HCT116 (cell line): ENCODE data around the gene SUSD2.

Source experiments
- EGR1 ChIP-seq: IDR thresholded peaks from 2 replicates; pipeline ENCODE4 v1.6.1; 2012; ENCODE audit warnings: low read depth
- EZH2 ChIP-seq: fragments of 200-600 bp; sonication (generic); IDR thresholded peaks from 2 replicates; pipeline ENCODE4 v1.6.1; 2017; ENCODE audit warnings: antibody characterized with exemption, mixed run types
- FOSL1 ChIP-seq: IDR thresholded peaks from 2 replicates; pipeline ENCODE4 v1.6.1; 2012; ENCODE audit warnings: low read depth
- JUND ChIP-seq: IDR thresholded peaks from 2 replicates; pipeline ENCODE4 v1.6.1; 2012
- MAX ChIP-seq: IDR thresholded peaks from 2 replicates; pipeline ENCODE4 v1.6.1; 2012
- POLR2A ChIP-seq: IDR thresholded peaks from 2 replicates; pipeline ENCODE4 v1.7.0; 2011; ENCODE audit warnings: borderline replicate concordance; ENCODE audit not compliant: insufficient read depth, insufficient read length; ENCODE audit errors: extremely low read depth
- POLR2AphosphoS5 ChIP-seq: IDR thresholded peaks from 2 replicates; pipeline ENCODE4 v1.6.1; 2011; ENCODE audit warnings: mild to moderate bottlenecking, low read depth, low read length, moderate library complexity
- RAD21 ChIP-seq: IDR thresholded peaks from 2 replicates; pipeline ENCODE4 v1.6.1; 2012; ENCODE audit warnings: low read depth, mild to moderate bottlenecking
- REST ChIP-seq: IDR thresholded peaks from 2 replicates; pipeline ENCODE4 v1.6.1; 2012; ENCODE audit warnings: low read depth
- SIN3A ChIP-seq: IDR thresholded peaks from 2 replicates; pipeline ENCODE4 v1.6.1; 2012; ENCODE audit warnings: low read depth
- YY1 ChIP-seq: IDR thresholded peaks from 2 replicates; pipeline ENCODE4 v1.6.1; 2011; ENCODE audit warnings: low read length, low read depth, moderate library complexity, mild to moderate bottlenecking; ENCODE audit not compliant: insufficient replicate concordance; ENCODE audit errors: extremely low read depth
- ZFX ChIP-seq: fragments of 450-650 bp; IDR thresholded peaks from 2 replicates; pipeline ENCODE4 v1.6.1; 2017
- TF ChIP-seq, protein P1 (sequence below), 3 experiments: fragments of 200-600 bp in 1 of 3; sonication (generic) in 1 of 3; IDR thresholded peaks in 2 of 3; conservative IDR thresholded peaks in 1 of 3; 2 replicates each; pipeline ENCODE4 v1.5.1; 2012 to 2017; ENCODE audit warnings: low read depth in 2 of 3, low read length in 2 of 3, antibody characterized with exemption in 1 of 3, borderline replicate concordance in 1 of 3, control low read depth in 1 of 3, mild to moderate bottlenecking in 1 of 3, mixed read lengths in 1 of 3, mixed run types in 1 of 3, moderate library complexity in 1 of 3; ENCODE audit not compliant: insufficient read depth in 1 of 3
- TF ChIP-seq, protein P2 (sequence below): IDR thresholded peaks from 2 replicates; pipeline ENCODE4 v1.6.1; 2011; ENCODE audit warnings: mild to moderate bottlenecking, low read length, moderate library complexity; ENCODE audit not compliant: insufficient replicate concordance; ENCODE audit errors: extremely low read depth

GRCh38 chr22:24232725-24233124, 51.4 kb downstream of the SUSD2 start:
- TF ChIP-seq POLR2A (no peak), JUND (no peak), RAD21 (no peak), EZH2 (no peak), SIN3A (no peak), REST (no peak), POLR2AphosphoS5 (no peak), YY1 (no peak), ZFX (no peak), FOSL1 (no peak), EGR1 (no peak), MAX (no peak)
- TF ChIP-seq, protein P1, sequence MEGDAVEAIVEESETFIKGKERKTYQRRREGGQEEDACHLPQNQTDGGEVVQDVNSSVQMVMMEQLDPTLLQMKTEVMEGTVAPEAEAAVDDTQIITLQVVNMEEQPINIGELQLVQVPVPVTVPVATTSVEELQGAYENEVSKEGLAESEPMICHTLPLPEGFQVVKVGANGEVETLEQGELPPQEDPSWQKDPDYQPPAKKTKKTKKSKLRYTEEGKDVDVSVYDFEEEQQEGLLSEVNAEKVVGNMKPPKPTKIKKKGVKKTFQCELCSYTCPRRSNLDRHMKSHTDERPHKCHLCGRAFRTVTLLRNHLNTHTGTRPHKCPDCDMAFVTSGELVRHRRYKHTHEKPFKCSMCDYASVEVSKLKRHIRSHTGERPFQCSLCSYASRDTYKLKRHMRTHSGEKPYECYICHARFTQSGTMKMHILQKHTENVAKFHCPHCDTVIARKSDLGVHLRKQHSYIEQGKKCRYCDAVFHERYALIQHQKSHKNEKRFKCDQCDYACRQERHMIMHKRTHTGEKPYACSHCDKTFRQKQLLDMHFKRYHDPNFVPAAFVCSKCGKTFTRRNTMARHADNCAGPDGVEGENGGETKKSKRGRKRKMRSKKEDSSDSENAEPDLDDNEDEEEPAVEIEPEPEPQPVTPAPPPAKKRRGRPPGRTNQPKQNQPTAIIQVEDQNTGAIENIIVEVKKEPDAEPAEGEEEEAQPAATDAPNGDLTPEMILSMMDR (IDR thresholded peaks at IDR 0.05 in 2 of 3, conservative IDR thresholded peaks at IDR 0.05 in 1 of 3; ENCODE audit: borderline replicate concordance in 1 of 3, insufficient read depth in 1 of 3, low read depth in 2 of 3, low read length in 2 of 3) = no peak
- TF ChIP-seq, protein P2, sequence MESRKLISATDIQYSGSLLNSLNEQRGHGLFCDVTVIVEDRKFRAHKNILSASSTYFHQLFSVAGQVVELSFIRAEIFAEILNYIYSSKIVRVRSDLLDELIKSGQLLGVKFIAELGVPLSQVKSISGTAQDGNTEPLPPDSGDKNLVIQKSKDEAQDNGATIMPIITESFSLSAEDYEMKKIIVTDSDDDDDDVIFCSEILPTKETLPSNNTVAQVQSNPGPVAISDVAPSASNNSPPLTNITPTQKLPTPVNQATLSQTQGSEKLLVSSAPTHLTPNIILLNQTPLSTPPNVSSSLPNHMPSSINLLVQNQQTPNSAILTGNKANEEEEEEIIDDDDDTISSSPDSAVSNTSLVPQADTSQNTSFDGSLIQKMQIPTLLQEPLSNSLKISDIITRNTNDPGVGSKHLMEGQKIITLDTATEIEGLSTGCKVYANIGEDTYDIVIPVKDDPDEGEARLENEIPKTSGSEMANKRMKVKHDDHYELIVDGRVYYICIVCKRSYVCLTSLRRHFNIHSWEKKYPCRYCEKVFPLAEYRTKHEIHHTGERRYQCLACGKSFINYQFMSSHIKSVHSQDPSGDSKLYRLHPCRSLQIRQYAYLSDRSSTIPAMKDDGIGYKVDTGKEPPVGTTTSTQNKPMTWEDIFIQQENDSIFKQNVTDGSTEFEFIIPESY = no peak
